Osteoblast (primary cell): Measurements from ENCODE around the gene EPHA4. TPM values are rescaled to one million over a fixed set of nuclear protein-coding genes. Genes with fewer than 3 reads are reported as not detected.

ENCODE experiments used
- DNase-seq: peaks from one replicate; pipeline ENCODE4 v3.0.0; 2011; ENCODE audit warnings: low spot score, mixed read lengths; ENCODE audit not compliant: insufficient read length; ENCODE audit errors: missing footprints
- H2AFZ ChIP-seq: 2 replicates; pipeline ENCODE4 v1.6.0; 2011; ENCODE audit warnings: mild to moderate bottlenecking, low read length
- H3K27ac ChIP-seq: 2 replicates; pipeline ENCODE4 v1.5.1; 2011; ENCODE audit warnings: mild to moderate bottlenecking, low read depth, low read length, moderate library complexity
- H3K27me3 ChIP-seq: 2 replicates; pipeline ENCODE4 v1.6.0; 2012; ENCODE audit warnings: mild to moderate bottlenecking, control low read depth, inconsistent platforms, low read length, moderate library complexity; ENCODE audit not compliant: insufficient read depth
- H3K36me3 ChIP-seq: 2 replicates; pipeline ENCODE4 v1.5.1; 2011; ENCODE audit warnings: mild to moderate bottlenecking, low read length, control low read depth, moderate library complexity; ENCODE audit not compliant: insufficient read depth
- H3K4me1 ChIP-seq: 2 replicates; pipeline ENCODE4 v1.5.1; 2011; ENCODE audit warnings: mild to moderate bottlenecking, low read length, control low read depth, moderate library complexity; ENCODE audit not compliant: insufficient read depth
- H3K4me2 ChIP-seq: 2 replicates; pipeline ENCODE4 v1.6.0; 2011; ENCODE audit warnings: mild to moderate bottlenecking, low read length; ENCODE audit not compliant: insufficient read depth
- H3K4me3 ChIP-seq: fragments of 200-600 bp; sonication (generic); 3 replicates; pipeline ENCODE4 v1.5.1; 2012; ENCODE audit warnings: mild to moderate bottlenecking, low read length, inconsistent platforms; ENCODE audit not compliant: insufficient read depth
- H3K79me2 ChIP-seq: 2 replicates; pipeline ENCODE4 v1.6.0; 2012; ENCODE audit warnings: mild to moderate bottlenecking, low read length, control low read depth, inconsistent platforms; ENCODE audit not compliant: insufficient read depth
- H3K9me3 ChIP-seq: 2 replicates; pipeline ENCODE4 v1.5.1; 2011; ENCODE audit warnings: low read depth, low read length, control low read depth
- H4K20me1 ChIP-seq: 2 replicates; pipeline ENCODE4 v1.6.0; 2012; ENCODE audit warnings: mild to moderate bottlenecking, low read length, control low read depth; ENCODE audit not compliant: insufficient read depth
- total RNA-seq: library from RNA; depleted of rRNA; stranded (reverse); fragments of >200 nt; gene quantifications from 2 replicates; pipeline ENCODE4 v1.2.3, GENCODE V29; 2012
- TF ChIP-seq, protein P1 (sequence below): IDR thresholded peaks from 2 replicates; pipeline ENCODE4 v1.5.1; 2011; ENCODE audit warnings: mild to moderate bottlenecking, low read depth, low read length, moderate library complexity; ENCODE audit errors: extremely low read depth

EPHA4 gene
- total RNA-seq, 1 donor, result 15.9 TPM

DNA sequence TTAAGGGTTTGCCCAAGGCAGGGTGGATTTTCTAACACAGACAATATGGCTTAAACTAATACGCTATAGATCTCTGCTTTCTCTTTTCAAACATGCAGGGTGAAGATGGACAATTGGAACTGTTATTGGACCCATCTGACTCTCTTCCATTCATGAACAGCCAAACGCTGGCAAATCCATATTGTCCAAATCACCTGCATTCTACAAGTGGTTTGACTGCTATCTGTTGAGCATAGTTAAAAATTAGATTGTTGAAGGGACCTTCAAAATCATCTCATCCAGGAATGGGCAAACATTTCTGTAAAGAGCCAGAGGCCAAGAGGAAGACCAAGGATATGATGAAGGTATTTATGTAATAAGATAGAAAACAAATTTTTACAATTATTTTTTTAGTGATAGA lies 65.6 kb downstream of the EPHA4 start:
- H3K4me1 ChIP-seq, result peaks cover 14% of the 10 kb centered on the region
- TF ChIP-seq, protein P1, sequence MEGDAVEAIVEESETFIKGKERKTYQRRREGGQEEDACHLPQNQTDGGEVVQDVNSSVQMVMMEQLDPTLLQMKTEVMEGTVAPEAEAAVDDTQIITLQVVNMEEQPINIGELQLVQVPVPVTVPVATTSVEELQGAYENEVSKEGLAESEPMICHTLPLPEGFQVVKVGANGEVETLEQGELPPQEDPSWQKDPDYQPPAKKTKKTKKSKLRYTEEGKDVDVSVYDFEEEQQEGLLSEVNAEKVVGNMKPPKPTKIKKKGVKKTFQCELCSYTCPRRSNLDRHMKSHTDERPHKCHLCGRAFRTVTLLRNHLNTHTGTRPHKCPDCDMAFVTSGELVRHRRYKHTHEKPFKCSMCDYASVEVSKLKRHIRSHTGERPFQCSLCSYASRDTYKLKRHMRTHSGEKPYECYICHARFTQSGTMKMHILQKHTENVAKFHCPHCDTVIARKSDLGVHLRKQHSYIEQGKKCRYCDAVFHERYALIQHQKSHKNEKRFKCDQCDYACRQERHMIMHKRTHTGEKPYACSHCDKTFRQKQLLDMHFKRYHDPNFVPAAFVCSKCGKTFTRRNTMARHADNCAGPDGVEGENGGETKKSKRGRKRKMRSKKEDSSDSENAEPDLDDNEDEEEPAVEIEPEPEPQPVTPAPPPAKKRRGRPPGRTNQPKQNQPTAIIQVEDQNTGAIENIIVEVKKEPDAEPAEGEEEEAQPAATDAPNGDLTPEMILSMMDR, result no peak
- no peaks in the 10 kb centered on the region for H3K36me3 ChIP-seq
- no peaks in the 10 kb centered on the region for H3K79me2 ChIP-seq
- no peak overlapping the region for H3K4me2 ChIP-seq
- H3K9me3 ChIP-seq, result no peaks in the 10 kb centered on the region
- no peak for DNase-seq
- H3K4me3 ChIP-seq, result no peak overlapping the region
- no peaks in the 10 kb centered on the region for H4K20me1 ChIP-seq
- no peak overlapping the region for H3K27ac ChIP-seq
- H3K27me3 ChIP-seq, result no peaks in the 10 kb centered on the region
- no peak overlapping the region for H2AFZ ChIP-seq

DNA sequence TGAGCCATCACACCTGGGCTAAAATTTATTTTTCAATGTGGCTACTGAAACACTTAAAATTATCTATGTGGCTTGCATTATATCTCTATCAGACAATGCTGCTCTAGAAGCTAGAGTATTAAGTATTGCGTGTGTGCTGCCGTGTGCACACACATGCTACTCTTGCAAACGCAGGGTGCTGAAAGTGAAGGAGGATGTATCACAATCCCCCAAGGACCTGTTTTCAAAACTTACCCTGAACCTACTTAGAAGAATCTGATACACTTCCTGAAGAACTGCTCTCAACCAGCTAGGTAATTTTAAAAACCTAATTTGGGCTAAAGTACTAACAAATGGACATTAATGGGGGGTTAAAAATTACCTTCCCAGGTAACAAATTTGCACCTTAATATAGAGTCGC lies 66.5 kb downstream of the EPHA4 start:
- no peak overlapping the region for H3K4me2 ChIP-seq
- no peak overlapping the region for H3K4me3 ChIP-seq
- H3K79me2 ChIP-seq, result no peaks in the 10 kb centered on the region
- DNase-seq, result no peak
- no peaks in the 10 kb centered on the region for H3K9me3 ChIP-seq
- H3K27ac ChIP-seq, result no peak overlapping the region
- H3K27me3 ChIP-seq, result no peaks in the 10 kb centered on the region
- peaks cover 23% of the 10 kb centered on the region for H3K4me1 ChIP-seq
- TF ChIP-seq, protein P1, result no peak
- no peaks in the 10 kb centered on the region for H4K20me1 ChIP-seq
- no peaks in the 10 kb centered on the region for H3K36me3 ChIP-seq
- no peak overlapping the region for H2AFZ ChIP-seq

DNA sequence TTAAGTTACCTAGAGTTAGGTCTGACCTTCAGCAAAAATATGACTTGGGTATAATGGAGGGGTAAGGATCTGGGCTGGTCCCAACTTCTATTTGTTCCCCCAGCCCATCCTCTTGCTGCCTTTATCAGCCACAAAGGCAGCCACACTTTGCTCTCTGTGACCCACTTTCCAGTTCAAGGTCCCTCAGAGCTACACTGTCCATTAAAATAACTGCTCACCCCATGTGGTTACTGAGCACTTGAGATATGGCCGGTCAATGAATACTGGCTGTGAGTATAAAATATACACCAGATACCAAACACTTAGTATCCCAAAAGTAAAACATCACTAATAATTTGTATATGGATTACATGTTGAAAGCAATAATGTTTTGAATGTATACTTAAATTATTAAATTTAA lies 67.2 kb downstream of the EPHA4 start:
- H3K4me2 ChIP-seq, result no peak overlapping the region
- no peak for DNase-seq
- peaks cover 23% of the 10 kb centered on the region for H3K4me1 ChIP-seq
- no peak overlapping the region for H3K27ac ChIP-seq
- H3K27me3 ChIP-seq, result no peaks in the 10 kb centered on the region
- H3K79me2 ChIP-seq, result no peaks in the 10 kb centered on the region
- H2AFZ ChIP-seq, result no peak overlapping the region
- no peaks in the 10 kb centered on the region for H3K9me3 ChIP-seq
- no peaks in the 10 kb centered on the region for H3K36me3 ChIP-seq
- TF ChIP-seq, protein P1, result no peak
- no peaks in the 10 kb centered on the region for H4K20me1 ChIP-seq
- no peak overlapping the region for H3K4me3 ChIP-seq

DNA sequence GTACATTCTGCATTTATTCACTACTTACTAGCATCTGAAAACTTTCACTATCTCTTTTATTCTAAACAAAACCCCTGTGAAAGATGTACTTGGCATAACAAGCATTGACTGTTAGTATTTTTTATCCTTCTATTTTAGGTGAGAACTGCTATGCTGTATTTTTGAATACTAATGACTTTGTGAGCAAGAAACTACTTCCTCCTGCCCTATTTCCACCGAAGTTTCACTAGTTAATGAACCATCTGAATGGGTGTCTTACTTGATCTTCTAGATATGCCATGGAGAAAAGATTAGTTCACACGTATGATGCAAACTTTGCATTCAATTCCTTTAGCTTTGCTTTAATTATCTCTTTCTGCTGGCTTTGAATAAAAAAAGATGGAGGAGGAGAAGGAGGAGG lies 68.1 kb downstream of the EPHA4 start:
- TF ChIP-seq, protein P1, result no peak
- Histone ChIP-seq H4K20me1 (no peaks in the 10 kb centered on the region), H3K9me3 (no peaks in the 10 kb centered on the region), H3K4me2 (no peak overlapping the region), H3K79me2 (no peaks in the 10 kb centered on the region), H2AFZ (no peak overlapping the region), H3K27me3 (no peaks in the 10 kb centered on the region), H3K27ac (no peak overlapping the region), H3K4me3 (no peak overlapping the region), H3K4me1 (peaks cover 23% of the 10 kb centered on the region), H3K36me3 (no peaks in the 10 kb centered on the region)
- no peak for DNase-seq
